GM23248 (cell line): Measurements from ENCODE around the gene E2F8. TPM values are rescaled to one million over a fixed set of nuclear protein-coding genes. Genes with fewer than 3 reads are reported as not detected.

Experiments
- DNase-seq: peaks from one replicate; pipeline ENCODE4 v3.0.0-alpha.2; 2015
- H2AFZ ChIP-seq: fragments of 200-600 bp; sonication (generic); 2 replicates; pipeline ENCODE4 v1.6.1; 2016; ENCODE audit warnings: antibody characterized with exemption
- H3F3A ChIP-seq: fragments of 200-600 bp; sonication (generic); 2 replicates; pipeline ENCODE4 v1.6.1; 2016; ENCODE audit warnings: mild to moderate bottlenecking, antibody characterized with exemption, mixed run types; ENCODE audit not compliant: insufficient read depth
- H3K27ac ChIP-seq: fragments of 200-600 bp; sonication (generic); 2 replicates; pipeline ENCODE4 v1.5.1; 2016; ENCODE audit warnings: mild to moderate bottlenecking
- H3K27me3 ChIP-seq: fragments of 200-600 bp; sonication (generic); replicated peaks from 2 replicates; pipeline ENCODE4 v1.6.1; 2016; ENCODE audit warnings: mild to moderate bottlenecking; ENCODE audit not compliant: insufficient read depth
- H3K36me3 ChIP-seq: fragments of 200-600 bp; sonication (generic); 2 replicates; pipeline ENCODE4 v1.6.1; 2016; ENCODE audit warnings: low read depth, mild to moderate bottlenecking
- H3K4me1 ChIP-seq: fragments of 200-600 bp; sonication (generic); 2 replicates; pipeline ENCODE4 v1.6.1; 2016; ENCODE audit warnings: mild to moderate bottlenecking; ENCODE audit not compliant: insufficient read depth
- H3K4me2 ChIP-seq: fragments of 200-600 bp; sonication (generic); one replicate; pipeline ENCODE4 v1.6.1; 2016; ENCODE audit warnings: mild to moderate bottlenecking; ENCODE audit not compliant: unreplicated experiment
- H3K4me3 ChIP-seq: fragments of 200-600 bp; sonication (generic); 2 replicates; pipeline ENCODE4 v1.5.1; 2016; ENCODE audit warnings: mild to moderate bottlenecking
- H3K79me2 ChIP-seq: fragments of 200-600 bp; sonication (generic); 2 replicates; pipeline ENCODE4 v1.6.1; 2016; ENCODE audit warnings: mild to moderate bottlenecking; ENCODE audit not compliant: insufficient read depth
- H3K9ac ChIP-seq: fragments of 200-600 bp; sonication (generic); 2 replicates; pipeline ENCODE4 v1.6.1; 2016; ENCODE audit warnings: mild to moderate bottlenecking
- H3K9me2 ChIP-seq: fragments of 200-600 bp; sonication (generic); 2 replicates; pipeline ENCODE4 v1.6.1; 2016; ENCODE audit warnings: mixed run types, mild to moderate bottlenecking, moderate library complexity; ENCODE audit not compliant: insufficient read depth
- H3K9me3 ChIP-seq: fragments of 200-600 bp; sonication (generic); one replicate; pipeline ENCODE4 v1.6.1; 2017; ENCODE audit warnings: low read depth
- H4K20me1 ChIP-seq: fragments of 200-600 bp; sonication (generic); 2 replicates; pipeline ENCODE4 v1.6.0; 2016; ENCODE audit not compliant: insufficient read depth
- EZH2 ChIP-seq: fragments of 200-600 bp; sonication (generic); IDR thresholded peaks from 2 replicates; pipeline ENCODE4 v1.6.1; 2018; ENCODE audit warnings: antibody characterized with exemption, mild to moderate bottlenecking; ENCODE audit not compliant: insufficient read depth, poor library complexity, severe bottlenecking
- EZH2phosphoT487 ChIP-seq: fragments of 200-600 bp; sonication (generic); IDR thresholded peaks from 2 replicates; pipeline ENCODE4 v1.6.1; 2018; ENCODE audit warnings: antibody characterized with exemption, moderate library complexity, mild to moderate bottlenecking, low read depth; ENCODE audit not compliant: insufficient read depth
- WGBS, 2 experiments: methylation state at CpG; one replicate each; pipeline ENCODE4 v1.1.6; 2015 to 2017; ENCODE audit warnings: low lambda C conversion rate in 2 of 2, low coverage in 1 of 2; ENCODE audit errors: missing lambda C conversion rate in 2 of 2; 5-methylcytosine and 5-hydroxymethylcytosine counted together
- in situ Hi-C: fragments of 300-500 bp; cut with MboI; formaldehyde crosslinking; loops from 2 replicates; pipeline ENCODE4 v1.15.0; 2020
- polyA plus RNA-seq: library from polyadenylated mRNA; unstranded; fragments of >200 nt; fragmentation: Nextera tagmentation; extraction: Ambion mirVana; gene quantifications from 2 replicates; pipeline ENCODE4 v1.2.1, GENCODE V29; 2016
- total RNA-seq: library from RNA; depleted of rRNA; stranded (reverse); fragments of >200 nt; shearing (Covaris generic); gene quantifications from 2 replicates; pipeline ENCODE4 v1.2.3, GENCODE V29; 2014

Gene E2F8
- total and polyA plus RNA-seq, 2 experiments from 2014 or later, result 0.76 to 1.1 TPM

GRCh38 chr11:19284881-19285280, 44.1 kb upstream of the E2F8 start:
- WGBS, 2 experiments, result 73 to 76% methylated on average over 3 of the region's 3 CpGs
- H3K27me3 ChIP-seq, result no peaks in the 10 kb centered on the region; the same call in 1 of the 2 replicates

GRCh38 chr11:19283991-19284390, 43.2 kb upstream of the E2F8 start:
- H2AFZ ChIP-seq, result no peak overlapping the region
- no peaks in the 10 kb centered on the region for H3K4me1 ChIP-seq
- in situ Hi-C loops, result no loop called here
- no peak overlapping the region for H3K4me2 ChIP-seq
- no peaks in the 10 kb centered on the region for H3K36me3 ChIP-seq
- DNase-seq, result no peak
- H3K79me2 ChIP-seq, result no peaks in the 10 kb centered on the region
- H3F3A ChIP-seq, result no peaks in the 10 kb centered on the region
- H3K27ac ChIP-seq, result no peak overlapping the region
- no peaks in the 10 kb centered on the region for H3K9me3 ChIP-seq
- WGBS, 2 experiments, result 62 to 63% methylated on average over 3 of the region's 3 CpGs
- H3K9me2 ChIP-seq, result no peaks in the 10 kb centered on the region
- no peaks in the 10 kb centered on the region; the same call in 1 of the 2 replicates for H3K27me3 ChIP-seq
- H4K20me1 ChIP-seq, result no peaks in the 10 kb centered on the region
- no peak for TF ChIP-seq EZH2
- no peak for TF ChIP-seq EZH2phosphoT487
- no peak overlapping the region for H3K9ac ChIP-seq
- H3K4me3 ChIP-seq, result no peak overlapping the region

More at GRCh38 chr11:19284881-19285280, 44.1 kb upstream of the E2F8 start:
- Histone ChIP-seq H3K9ac (no peak overlapping the region), H3K9me2 (no peaks in the 10 kb centered on the region), H4K20me1 (no peaks in the 10 kb centered on the region), H3K36me3 (no peaks in the 10 kb centered on the region), H3K4me1 (no peaks in the 10 kb centered on the region), H3F3A (no peaks in the 10 kb centered on the region), H3K27ac (no peak overlapping the region), H3K79me2 (no peaks in the 10 kb centered on the region), H2AFZ (no peak overlapping the region), H3K4me2 (no peak overlapping the region), H3K4me3 (no peak overlapping the region), H3K9me3 (no peaks in the 10 kb centered on the region)
- no peak for DNase-seq
- in situ Hi-C loops, result no loop called here
- TF ChIP-seq EZH2, result no peak
- TF ChIP-seq EZH2phosphoT487, result no peak

GRCh38 chr11:19281555-19281954, 40.8 kb upstream of the E2F8 start:
- no peak for DNase-seq
- H2AFZ ChIP-seq, result no peak overlapping the region
- in situ Hi-C loops, result no loop called here
- no peaks in the 10 kb centered on the region for H3K36me3 ChIP-seq
- 0 out of 2 replicates have a peak, but pooled peaks cover 4% of the 10 kb centered on the region for H3F3A ChIP-seq
- H3K79me2 ChIP-seq, result no peaks in the 10 kb centered on the region
- H3K9me2 ChIP-seq, result no peaks in the 10 kb centered on the region
- no peaks in the 10 kb centered on the region for H4K20me1 ChIP-seq
- TF ChIP-seq EZH2phosphoT487 (no peak), EZH2 (no peak)
- no peak overlapping the region for H3K9ac ChIP-seq
- no peak overlapping the region for H3K27ac ChIP-seq
- H3K27me3 ChIP-seq, result no peaks in the 10 kb centered on the region; the same call in 1 of the 2 replicates
- no peak overlapping the region for H3K4me3 ChIP-seq
- H3K4me1 ChIP-seq, result no peaks in the 10 kb centered on the region
- H3K9me3 ChIP-seq, result no peaks in the 10 kb centered on the region
- H3K4me2 ChIP-seq, result no peak overlapping the region
- WGBS, 2 experiments, result 47 to 48% methylated on average over 2 of the region's 2 CpGs

- peak; percentile 13 for DNase-seq
- no peaks in the 10 kb centered on the region for H3K4me1 ChIP-seq
- H3K27ac ChIP-seq, result no peak overlapping the region
- H3K27me3 ChIP-seq, result no peaks in the 10 kb centered on the region; the same call in 1 of the 2 replicates
- in situ Hi-C loops, result no loop called here
- no peaks in the 10 kb centered on the region for H3K79me2 ChIP-seq
- no peak overlapping the region for H2AFZ ChIP-seq
- H3K4me2 ChIP-seq, result no peak overlapping the region
- 0 out of 2 replicates have a peak, but pooled peaks cover 4% of the 10 kb centered on the region for H3F3A ChIP-seq
- no peak overlapping the region for H3K4me3 ChIP-seq
- H4K20me1 ChIP-seq, result no peaks in the 10 kb centered on the region
- TF ChIP-seq EZH2phosphoT487 (no peak), EZH2 (no peak)
- H3K9ac ChIP-seq, result no peak overlapping the region
- WGBS, 2 experiments, result 40 to 42% methylated on average over 5 of the region's 5 CpGs
- no peaks in the 10 kb centered on the region for H3K36me3 ChIP-seq
- H3K9me3 ChIP-seq, result no peaks in the 10 kb centered on the region
- H3K9me2 ChIP-seq, result no peaks in the 10 kb centered on the region
These were observed 40.3 kb upstream of the E2F8 start for GRCh38 chr11:19281041-19281440.

- Histone ChIP-seq H3K9me3 (no peaks in the 10 kb centered on the region), H3K27me3 (no peaks in the 10 kb centered on the region; the same call in 1 of the 2 replicates), H3K4me3 (no peak overlapping the region), H3K4me1 (no peaks in the 10 kb centered on the region), H4K20me1 (no peaks in the 10 kb centered on the region), H3K4me2 (no peak overlapping the region), H3K79me2 (no peaks in the 10 kb centered on the region), H3F3A (0 out of 2 replicates have a peak, but pooled peaks cover 4% of the 10 kb centered on the region), H3K27ac (no peak overlapping the region), H3K36me3 (no peaks in the 10 kb centered on the region), H3K9ac (no peak overlapping the region), H2AFZ (no peak overlapping the region), H3K9me2 (no peaks in the 10 kb centered on the region)
- TF ChIP-seq EZH2, result no peak
- TF ChIP-seq EZH2phosphoT487, result no peak
- 43 to 45% methylated on average over 3 of the region's 3 CpGs for WGBS, 2 experiments
- in situ Hi-C loops, result no loop called here
- no peak for DNase-seq
These were observed 38.7 kb upstream of the E2F8 start for GRCh38 chr11:19279451-19279850.
